Measurements from ENCODE around the gene PDZK1IP1.

Gene PDZK1IP1

DNA sequence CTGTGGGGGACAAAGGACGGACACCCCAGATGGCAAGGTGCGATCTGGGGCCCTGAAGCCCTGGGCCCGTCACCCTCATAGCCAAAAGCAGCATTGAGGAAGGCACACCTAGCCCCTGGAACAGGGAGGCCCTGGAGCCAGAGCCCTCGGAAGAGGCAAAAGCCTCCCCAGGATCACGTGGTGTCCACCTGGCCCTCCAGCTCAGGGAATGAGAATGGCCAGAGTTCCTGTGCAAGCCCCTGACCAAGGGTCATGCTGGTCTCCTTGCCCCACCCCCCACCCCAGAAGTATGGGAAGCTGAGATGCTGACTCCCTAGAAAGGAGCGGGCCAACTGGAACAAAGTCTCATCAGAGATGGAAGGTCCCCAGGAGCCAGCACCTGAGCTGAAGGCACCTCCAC lies 1.0 kb upstream of the PDZK1IP1 start:
- TF ChIP-seq, protein P1, sequence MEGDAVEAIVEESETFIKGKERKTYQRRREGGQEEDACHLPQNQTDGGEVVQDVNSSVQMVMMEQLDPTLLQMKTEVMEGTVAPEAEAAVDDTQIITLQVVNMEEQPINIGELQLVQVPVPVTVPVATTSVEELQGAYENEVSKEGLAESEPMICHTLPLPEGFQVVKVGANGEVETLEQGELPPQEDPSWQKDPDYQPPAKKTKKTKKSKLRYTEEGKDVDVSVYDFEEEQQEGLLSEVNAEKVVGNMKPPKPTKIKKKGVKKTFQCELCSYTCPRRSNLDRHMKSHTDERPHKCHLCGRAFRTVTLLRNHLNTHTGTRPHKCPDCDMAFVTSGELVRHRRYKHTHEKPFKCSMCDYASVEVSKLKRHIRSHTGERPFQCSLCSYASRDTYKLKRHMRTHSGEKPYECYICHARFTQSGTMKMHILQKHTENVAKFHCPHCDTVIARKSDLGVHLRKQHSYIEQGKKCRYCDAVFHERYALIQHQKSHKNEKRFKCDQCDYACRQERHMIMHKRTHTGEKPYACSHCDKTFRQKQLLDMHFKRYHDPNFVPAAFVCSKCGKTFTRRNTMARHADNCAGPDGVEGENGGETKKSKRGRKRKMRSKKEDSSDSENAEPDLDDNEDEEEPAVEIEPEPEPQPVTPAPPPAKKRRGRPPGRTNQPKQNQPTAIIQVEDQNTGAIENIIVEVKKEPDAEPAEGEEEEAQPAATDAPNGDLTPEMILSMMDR (IDR thresholded peaks at IDR 0.05; ENCODE audit: extremely low read depth, insufficient read depth, missing control alignments): no peak
- in situ Hi-C loops (cut with MboI; ENCODE audit: low pct_unique_long_range_greater_than_20kb, low sequenced_read_pairs, unreplicated experiment): loop anchor here (25.0 kb wide), 1 partner anchor 521 kb away; no protein-coding TSS in a partner anchor
- no peak for DNase-seq (ENCODE audit: low spot score)

DNA sequence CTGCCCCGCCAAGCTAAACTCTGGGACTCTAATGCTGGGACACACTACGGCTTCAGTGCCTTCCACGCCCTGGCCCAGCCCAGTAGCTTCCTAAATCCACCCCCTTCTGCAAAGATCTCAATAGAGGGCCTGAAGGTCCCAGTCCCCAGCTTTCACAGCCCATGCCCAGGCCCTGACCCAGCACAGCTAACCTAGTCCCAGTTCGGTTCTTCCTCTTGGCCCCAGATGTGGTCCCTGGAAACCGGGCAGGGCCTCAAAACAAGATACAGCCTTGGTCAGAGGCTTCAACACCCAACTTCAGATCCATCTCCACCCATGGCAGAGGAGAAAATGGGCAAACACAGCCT lies 646 bp upstream of the PDZK1IP1 start:
- TF ChIP-seq, protein P1 (IDR thresholded peaks at IDR 0.05; ENCODE audit: extremely low read depth, insufficient read depth, missing control alignments): no peak
- in situ Hi-C loops (cut with MboI; ENCODE audit: low pct_unique_long_range_greater_than_20kb, low sequenced_read_pairs, unreplicated experiment): loop anchor here (25.0 kb wide), 1 partner anchor 522 kb away; no protein-coding TSS in a partner anchor
- no peak for DNase-seq (ENCODE audit: low spot score)

DNA sequence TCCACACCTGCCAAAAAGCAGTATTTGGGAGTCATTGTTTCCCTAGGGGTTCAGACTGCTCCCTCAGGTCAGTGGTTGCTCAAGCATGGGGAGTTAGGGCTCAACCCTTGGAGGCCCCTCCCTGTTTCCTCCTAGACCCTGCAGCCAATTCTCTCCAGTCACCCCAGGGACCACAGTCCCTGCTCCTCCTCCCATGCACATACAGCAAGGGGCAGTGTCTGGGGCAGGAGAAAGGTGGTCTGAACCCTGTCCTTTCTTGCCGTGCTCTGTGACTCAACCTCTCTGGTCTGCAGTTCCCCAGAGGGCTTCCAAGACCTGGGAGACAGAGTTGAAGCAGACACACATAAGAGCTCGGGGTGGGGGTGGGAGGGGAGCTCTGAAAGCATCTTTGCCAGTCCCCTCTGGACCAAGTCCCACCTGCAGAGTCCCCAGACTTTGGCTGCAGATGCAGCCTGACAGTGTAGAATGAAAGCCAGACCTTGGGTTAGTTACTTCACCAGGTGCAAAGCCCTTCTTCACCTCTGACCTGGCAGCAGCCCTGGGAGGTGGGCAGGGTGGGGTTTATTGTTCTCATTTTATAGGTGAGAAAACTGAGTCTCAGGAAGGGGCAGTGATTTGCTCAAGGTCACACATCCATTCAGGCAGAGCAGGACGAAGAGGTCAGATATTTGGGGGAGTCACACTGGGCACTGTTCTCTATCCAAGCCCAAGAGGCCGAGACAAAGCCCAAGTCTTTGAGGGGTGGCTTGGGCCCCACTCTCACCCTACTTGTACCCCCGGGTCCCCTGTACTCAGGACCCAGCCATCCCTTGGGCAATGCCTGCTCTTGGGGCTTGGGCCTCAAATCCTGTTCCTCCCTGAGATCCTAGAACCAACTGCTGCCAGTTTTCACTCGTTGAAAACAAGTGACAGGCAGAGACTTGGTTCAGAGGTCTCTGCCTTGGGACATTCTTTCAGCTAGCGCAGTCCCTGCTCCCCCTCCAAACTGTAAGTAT lies 748 bp downstream of the PDZK1IP1 start:
- DNase-seq (ENCODE audit: low spot score): no peak
- in situ Hi-C loops (cut with MboI; ENCODE audit: low pct_unique_long_range_greater_than_20kb, low sequenced_read_pairs, unreplicated experiment): loop anchor here (25.0 kb wide), 1 partner anchor 523 kb away; no protein-coding TSS in a partner anchor
- TF ChIP-seq, protein P1 (IDR thresholded peaks at IDR 0.05; ENCODE audit: extremely low read depth, insufficient read depth, missing control alignments): no peak

DNA sequence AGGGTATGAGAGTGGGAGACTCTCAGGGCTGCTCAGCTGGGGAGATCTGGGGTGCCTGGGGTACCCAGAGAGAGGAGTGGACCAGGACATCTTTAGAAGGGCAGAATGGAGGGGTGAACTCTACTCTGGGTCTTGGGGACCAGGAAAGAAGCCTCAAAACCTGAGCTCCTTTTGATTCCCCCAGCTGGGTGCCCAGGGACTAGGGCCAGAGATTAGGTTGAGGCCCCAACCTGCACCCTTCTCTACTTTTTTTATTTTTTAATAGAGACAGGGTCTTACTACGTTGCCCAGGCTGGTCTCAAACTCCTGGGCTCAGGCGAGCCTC lies 1.9 kb downstream of the PDZK1IP1 start:
- TF ChIP-seq, protein P1 (IDR thresholded peaks at IDR 0.05; ENCODE audit: extremely low read depth, insufficient read depth, missing control alignments): no peak
- DNase-seq (ENCODE audit: low spot score): no peak
- in situ Hi-C loops (cut with MboI; ENCODE audit: low pct_unique_long_range_greater_than_20kb, low sequenced_read_pairs, unreplicated experiment): loop anchor here (25.0 kb wide), 1 partner anchor 524 kb away; no protein-coding TSS in a partner anchor

DNA sequence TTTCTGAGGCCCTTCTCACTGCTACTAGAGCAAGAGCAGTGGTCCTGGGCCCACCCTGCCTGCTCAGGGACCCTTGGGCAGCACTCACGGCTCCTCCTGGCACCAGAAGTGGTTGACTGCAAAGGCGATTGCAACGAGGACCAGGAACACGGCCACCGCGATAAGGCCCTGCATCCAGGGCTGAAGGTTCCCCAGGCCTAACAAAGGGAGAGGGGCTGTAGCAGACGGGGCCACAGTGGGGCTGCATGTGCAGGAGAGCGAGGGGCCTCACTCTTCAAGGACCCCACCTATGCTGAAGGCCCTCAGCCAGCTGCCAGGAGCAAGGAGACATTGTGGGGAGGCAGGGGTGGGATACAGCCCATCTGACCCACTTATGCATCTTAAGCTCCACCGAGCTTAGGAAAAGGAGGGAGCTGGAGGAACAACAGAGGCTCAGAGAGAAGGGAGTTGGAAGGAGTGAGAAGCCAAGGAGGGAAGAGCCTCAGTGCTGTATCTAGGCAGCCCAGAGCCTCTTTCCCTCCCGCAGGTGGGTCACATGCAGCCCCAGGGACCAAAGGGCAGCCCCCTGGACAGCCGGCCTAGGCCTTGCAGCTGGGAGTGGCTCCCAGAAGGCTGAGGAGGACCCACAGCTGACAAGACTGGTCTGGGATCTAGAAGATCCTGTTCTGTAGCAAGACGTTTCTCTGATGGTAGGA lies 2.5 kb downstream of the PDZK1IP1 start:
- in situ Hi-C loops (cut with MboI; ENCODE audit: low pct_unique_long_range_greater_than_20kb, low sequenced_read_pairs, unreplicated experiment): loop anchor here (25.0 kb wide), 1 partner anchor 525 kb away; no protein-coding TSS in a partner anchor
- TF ChIP-seq, protein P1 (IDR thresholded peaks at IDR 0.05; ENCODE audit: extremely low read depth, insufficient read depth, missing control alignments): no peak
- no peak for DNase-seq (ENCODE audit: low spot score)

All from GM13977 (cell line).